Uterus (tissue), 4 donors: ENCODE measurements around the gene BIRC7. TPM values are rescaled to one million over a fixed set of nuclear protein-coding genes. Genes with fewer than 3 reads are reported as not detected.

Experiments
- DNase-seq, 2 donors: peaks; one replicate each; pipeline ENCODE4 v3.0.0-alpha.2; 2019 to 2020
- H3K27ac ChIP-seq, 2 donors: fragments of 200-600 bp; sonication (generic); 1 replicate in 1 of 2; 2 replicates in 1 of 2; pipeline ENCODE4 v1.5.1; 2016 to 2018
- H3K27me3 ChIP-seq, 2 donors: fragments of 200-600 bp; sonication (generic); one replicate each; pipeline ENCODE4 v1.5.1; 2018 to 2019; ENCODE audit warnings: control low read depth in 1 of 2
- H3K36me3 ChIP-seq, 2 donors: fragments of 200-600 bp; sonication (generic); one replicate each; pipeline ENCODE4 v1.5.1; 2019; ENCODE audit warnings: control low read depth in 1 of 2
- H3K4me1 ChIP-seq, 2 donors: fragments of 200-600 bp; sonication (generic); one replicate each; pipeline ENCODE4 v1.5.1; 2018 to 2019; ENCODE audit warnings: control low read depth in 1 of 2
- H3K4me3 ChIP-seq, 2 donors: fragments of 200-600 bp; sonication (generic); 1 replicate in 1 of 2; 2 replicates in 1 of 2; pipeline ENCODE4 v1.5.1; 2018 to 2019; ENCODE audit warnings: mild to moderate bottlenecking in 1 of 2
- H3K9me3 ChIP-seq, 2 donors: fragments of 200-600 bp; sonication (generic); one replicate each; pipeline ENCODE4 v1.5.1; 2019; ENCODE audit warnings: control low read depth in 1 of 2
- CTCF ChIP-seq, 4 experiments: fragments of 200-600 bp in 2 of 4; fragments of 450-650 bp in 2 of 4; sonication (generic) in 2 of 4; IDR thresholded peaks; one replicate each; pipeline ENCODE4 v1.5.1; 2016 to 2019; ENCODE audit warnings: antibody characterized with exemption in 4 of 4, mild to moderate bottlenecking in 2 of 4, moderate library complexity in 1 of 4
- POLR2A ChIP-seq, 2 donors: fragments of 450-650 bp; IDR thresholded peaks; one replicate each; pipeline ENCODE4 v1.6.1; 2016; ENCODE audit warnings: antibody characterized with exemption in 2 of 2, mild to moderate bottlenecking in 1 of 2, moderate library complexity in 1 of 2
- intact Hi-C: fragments of 100-400 bp; cut with DNase I; formaldehyde crosslinking; loops from one replicate; pipeline ENCODE4 v1.15.1; 2023; ENCODE audit warnings: low total_unique reads
- total RNA-seq, 4 donors: library from RNA; depleted of rRNA in 3 of 4; stranded (reverse); fragments of >200 nt in 3 of 4; gene quantifications; one replicate each; pipeline versions ENCODE4 v1.1.0 to v1.2.4, GENCODE V29; 2014 to 2023
- donor health status: DM: yes; HTN: yes; CAD: no.

Gene BIRC7
- total RNA-seq, 4 donors from 2014 or later, result not detected

- H3K27ac ChIP-seq, result no peak overlapping the region
- no peaks in the 10 kb centered on the region for H3K36me3 ChIP-seq
- no peak for TF ChIP-seq CTCF (IDR thresholded peaks at IDR 0.05)
- TF ChIP-seq POLR2A (IDR thresholded peaks at IDR 0.05), result no peak
- DNase-seq, result no peak
- H3K4me1 ChIP-seq, result no peaks in the 10 kb centered on the region
- intact Hi-C loops, result no loop called here
- H3K27me3 ChIP-seq, result no peaks in the 10 kb centered on the region
- no peaks in the 10 kb centered on the region for H3K9me3 ChIP-seq
- H3K4me3 ChIP-seq, result no peak overlapping the region
Observed at GRCh38 chr20:63192721-63193120, 43.0 kb upstream of the BIRC7 start.

GRCh38 chr20:63194007-63194796, 41.5 kb upstream of the BIRC7 start:
- Histone ChIP-seq H3K4me1 (no peaks in the 10 kb centered on the region), H3K36me3 (no peaks in the 10 kb centered on the region), H3K9me3 (no peaks in the 10 kb centered on the region), H3K27ac (no peak overlapping the region), H3K27me3 (no peaks in the 10 kb centered on the region), H3K4me3 (no peak overlapping the region)
- no peak for DNase-seq
- TF ChIP-seq CTCF (IDR thresholded peaks at IDR 0.05) (no peak), POLR2A (IDR thresholded peaks at IDR 0.05) (no peak)
- intact Hi-C loops, result no loop called here

- intact Hi-C loops, result no loop called here
- TF ChIP-seq POLR2A (IDR thresholded peaks at IDR 0.05) (no peak), CTCF (IDR thresholded peaks at IDR 0.05) (no peak)
- H3K9me3 ChIP-seq, result no peaks in the 10 kb centered on the region
Observed at GRCh38 chr20:63194797-63195173, 40.9 kb upstream of the BIRC7 start.

GRCh38 chr20:63196768-63197470, 38.8 kb upstream of the BIRC7 start:
- Histone ChIP-seq H3K4me3 (no peak overlapping the region), H3K27ac (no peak overlapping the region), H3K4me1 (no peaks in the 10 kb centered on the region), H3K36me3 (no peaks in the 10 kb centered on the region), H3K9me3 (no peaks in the 10 kb centered on the region), H3K27me3 (no peaks in the 10 kb centered on the region)
- TF ChIP-seq POLR2A (IDR thresholded peaks at IDR 0.05) (no peak), CTCF (IDR thresholded peaks at IDR 0.05) (no peak)
- intact Hi-C loops, result no loop called here
- DNase-seq, result no peak

More at GRCh38 chr20:63194797-63195173, 40.9 kb upstream of the BIRC7 start:
- Histone ChIP-seq H3K27ac (no peak overlapping the region), H3K36me3 (no peaks in the 10 kb centered on the region), H3K27me3 (no peaks in the 10 kb centered on the region), H3K4me1 (no peaks in the 10 kb centered on the region), H3K4me3 (no peak overlapping the region)
- DNase-seq, result no peak

- DNase-seq, result no peak
- H3K27me3 ChIP-seq, result no peaks in the 10 kb centered on the region
Observed at GRCh38 chr20:63198606-63199005, 37.1 kb upstream of the BIRC7 start.

More at GRCh38 chr20:63198606-63199005, 37.1 kb upstream of the BIRC7 start:
- H3K4me1 ChIP-seq, result no peaks in the 10 kb centered on the region
- no peak for TF ChIP-seq POLR2A (IDR thresholded peaks at IDR 0.05)
- no peaks in the 10 kb centered on the region for H3K9me3 ChIP-seq
- no peak overlapping the region for H3K27ac ChIP-seq
- no peak overlapping the region for H3K4me3 ChIP-seq
- H3K36me3 ChIP-seq, result no peaks in the 10 kb centered on the region
- intact Hi-C loops, result no loop called here
